IMR-90 (cell line): ENCODE data around the gene NAPB.

Source experiments
- BHLHE40 ChIP-seq: fragments of 150-350 bp; IDR thresholded peaks from 2 replicates; pipeline ENCODE4 v1.6.1; 2016; ENCODE audit warnings: mild to moderate bottlenecking, low read depth, low read length
- CEBPB ChIP-seq: IDR thresholded peaks from 2 replicates; pipeline ENCODE4 v1.6.1; 2012; ENCODE audit warnings: low read depth, low read length, improper control_type of control experiment
- CTCF ChIP-seq: conservative IDR thresholded peaks from 2 replicates; pipeline ENCODE4 v1.5.1; 2012; ENCODE audit warnings: mild to moderate bottlenecking, low read depth, low read length, improper control_type of control experiment
- ELK1 ChIP-seq: fragments of 150-350 bp; IDR thresholded peaks from 2 replicates; pipeline ENCODE4 v1.6.1; 2016; ENCODE audit warnings: low read depth, mild to moderate bottlenecking, low read length, moderate library complexity, borderline replicate concordance
- FOS ChIP-seq: fragments of 150-350 bp; IDR thresholded peaks from 2 replicates; pipeline ENCODE4 v1.6.1; 2016; ENCODE audit warnings: low read depth, low read length
- MAFK ChIP-seq: IDR thresholded peaks from 2 replicates; pipeline ENCODE4 v1.6.1; 2012; ENCODE audit warnings: low read depth, low read length, improper control_type of control experiment
- MAZ ChIP-seq: IDR thresholded peaks from 2 replicates; pipeline ENCODE4 v1.6.1; 2012; ENCODE audit warnings: low read depth, mild to moderate bottlenecking, low read length, improper control_type of control experiment, moderate library complexity, borderline replicate concordance
- POLR2A ChIP-seq: IDR thresholded peaks from 2 replicates; pipeline ENCODE4 v1.6.1; 2012; ENCODE audit warnings: mild to moderate bottlenecking, low read depth, low read length
- RAD21 ChIP-seq: IDR thresholded peaks from 2 replicates; pipeline ENCODE4 v1.6.1; 2012; ENCODE audit warnings: low read length, improper control_type of control experiment
- RCOR1 ChIP-seq: IDR thresholded peaks from 2 replicates; pipeline ENCODE4 v1.6.1; 2012; ENCODE audit warnings: mild to moderate bottlenecking, low read length, improper control_type of control experiment; ENCODE audit not compliant: insufficient replicate concordance
- RFX5 ChIP-seq: IDR thresholded peaks from 2 replicates; pipeline ENCODE4 v1.8.0; 2012; ENCODE audit warnings: low read depth, mild to moderate bottlenecking, low read length, moderate library complexity
- SMC3 ChIP-seq: fragments of 150-350 bp; IDR thresholded peaks from 2 replicates; pipeline ENCODE4 v1.6.1; 2016; ENCODE audit warnings: low read depth, mild to moderate bottlenecking, antibody characterized with exemption, low read length, moderate library complexity

DNA sequence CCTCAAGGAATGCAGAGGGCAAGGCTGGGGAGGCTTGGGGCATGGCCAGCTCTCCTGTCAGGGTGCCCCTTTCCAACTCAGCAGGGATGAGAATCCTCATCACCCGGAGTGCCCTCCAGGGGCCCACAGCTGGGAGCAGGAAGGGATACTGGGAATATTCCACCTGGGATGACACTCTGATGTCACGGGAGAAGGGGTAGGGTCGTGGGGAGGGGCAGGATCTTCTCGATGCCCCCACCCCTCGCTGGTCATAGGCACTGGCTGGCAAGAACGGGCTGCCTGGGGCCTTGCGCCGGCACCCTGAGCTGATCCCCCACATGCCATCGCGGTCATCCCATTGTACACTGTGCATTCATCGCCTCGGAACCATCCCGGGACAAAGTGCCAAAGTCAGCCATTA, 81.3 kb downstream of the NAPB start:
- TF ChIP-seq MAFK (no peak), CTCF (no peak), BHLHE40 (no peak), RFX5 (no peak), RAD21 (no peak), POLR2A (no peak), SMC3 (no peak), RCOR1 (no peak), FOS (no peak), CEBPB (no peak), ELK1 (no peak), MAZ (no peak)
